GM20000 (cell line): ENCODE measurements around the gene ILF3.

Source experiments
- DNase-seq: peaks from one replicate; pipeline ENCODE4 v3.0.0; 2012; ENCODE audit warnings: low spot score
- CTCF ChIP-seq: IDR thresholded peaks from 2 replicates; pipeline ENCODE4 v1.5.1; 2012; ENCODE audit warnings: mild to moderate bottlenecking, control low read depth; ENCODE audit errors: extremely low read depth, missing control alignments

ILF3 gene

GRCh38 chr19:10736916-10737551 is 82.9 kb downstream of the ILF3 start:
- no peak for DNase-seq

GRCh38 chr19:10737722-10738121 is 83.6 kb downstream of the ILF3 start:
- DNase-seq, result no peak
- TF ChIP-seq CTCF, result no peak

More at GRCh38 chr19:10736916-10737551, 82.9 kb downstream of the ILF3 start:
- no peak for TF ChIP-seq CTCF

- DNase-seq, result no peak
- no peak for TF ChIP-seq CTCF
Measured at GRCh38 chr19:10740798-10741197, 86.7 kb downstream of the ILF3 start.
